Left ventricle myocardium inferior (tissue), 1 donor: ENCODE measurements around the gene SCN3A. TPM values are rescaled to one million over a fixed set of nuclear protein-coding genes. Genes with fewer than 3 reads are reported as not detected.

Source experiments
- DNase-seq: peaks from one replicate; pipeline ENCODE4 v3.0.0-alpha.2; 2020
- H3K27ac ChIP-seq: fragments of 200-600 bp; replicated peaks from 2 replicates; pipeline ENCODE4 v1.8.0; 2021
- H3K27me3 ChIP-seq: fragments of 200-600 bp; 2 replicates; pipeline ENCODE4 v1.8.0; 2021; ENCODE audit warnings: low read depth
- H3K36me3 ChIP-seq: fragments of 200-600 bp; 2 replicates; pipeline ENCODE4 v1.8.0; 2021
- H3K4me1 ChIP-seq: fragments of 200-600 bp; 2 replicates; pipeline ENCODE4 v1.8.0; 2021
- H3K4me3 ChIP-seq: fragments of 200-600 bp; 2 replicates; pipeline ENCODE4 v1.8.0; 2021; ENCODE audit warnings: mild to moderate bottlenecking, moderate library complexity
- H3K9me3 ChIP-seq: fragments of 200-600 bp; replicated peaks from 2 replicates; pipeline ENCODE4 v1.8.0; 2021
- CTCF ChIP-seq: fragments of 200-600 bp; IDR thresholded peaks from 2 replicates; pipeline ENCODE4 v1.8.0; 2021; ENCODE audit warnings: antibody characterized with exemption, mild to moderate bottlenecking, borderline replicate concordance
- intact Hi-C: fragments of 100-400 bp; cut with micrococcal nuclease; formaldehyde crosslinking; loops from one replicate; pipeline ENCODE4 v1.11.0; 2022
- total RNA-seq: library from RNA; stranded (reverse); fragmentation: NEBNext Ultra II Directional; extraction: Animal tissue kit (Norgen Biotek cat#: 25700); gene quantifications from one replicate; pipeline ENCODE4 v1.2.1, GENCODE V29; 2021
- donor health status: DM: no; HTN: yes; CAD: no; lungs with severe emphysema.

SCN3A gene
- total RNA-seq, 1 donor from 2014 or later: 0.99 TPM

DNA sequence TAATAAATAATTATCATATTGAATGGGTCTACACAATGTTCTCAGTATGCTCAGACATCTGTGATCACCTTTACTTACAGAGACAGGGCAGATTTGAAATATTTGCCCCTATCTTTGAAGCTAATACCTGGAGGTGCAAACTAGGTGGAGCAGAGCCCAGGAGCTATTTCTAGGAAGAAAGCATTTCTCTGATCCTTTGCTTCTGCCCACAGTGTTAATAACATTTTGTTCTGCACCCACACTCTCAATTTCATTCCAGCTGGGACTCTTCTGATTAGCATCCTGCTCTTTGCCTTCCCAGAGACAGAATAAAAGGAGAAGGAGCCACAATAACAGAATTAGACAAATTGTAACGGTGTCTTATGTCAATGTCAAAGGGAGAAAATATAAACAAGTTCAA lies 23.7 kb upstream of the SCN3A start:
- no peak for TF ChIP-seq CTCF
- no peak for DNase-seq
- Histone ChIP-seq H3K9me3 (no peaks in the 10 kb centered on the region), H3K27ac (no peak overlapping the region), H3K27me3 (peaks cover 5% of the 10 kb centered on the region), H3K36me3 (no peaks in the 10 kb centered on the region), H3K4me1 (no peaks in the 10 kb centered on the region), H3K4me3 (no peak overlapping the region)
- intact Hi-C loops: no loop called here

DNA sequence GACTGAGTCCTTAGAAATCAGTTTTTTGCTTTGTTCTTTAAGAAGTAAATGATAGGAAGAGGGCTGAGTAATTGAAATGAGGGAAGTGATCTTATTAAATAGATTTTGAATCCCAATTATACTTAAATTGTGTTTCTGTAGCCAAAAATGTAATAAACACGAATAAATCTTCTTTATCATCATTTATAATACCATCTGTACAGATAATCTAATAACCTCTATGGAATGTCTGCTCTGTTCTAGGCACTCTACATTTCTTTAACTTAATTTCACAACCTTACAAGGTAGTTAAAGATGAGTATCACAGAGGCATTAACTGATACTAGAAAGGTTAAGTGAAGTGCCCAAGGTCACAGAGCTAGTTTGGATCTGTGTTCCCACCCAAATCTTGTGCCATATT lies 21.1 kb upstream of the SCN3A start:
- H3K4me1 ChIP-seq: no peaks in the 10 kb centered on the region
- H3K9me3 ChIP-seq: no peaks in the 10 kb centered on the region
- no peak overlapping the region for H3K4me3 ChIP-seq
- DNase-seq: no peak
- H3K27me3 ChIP-seq: peaks cover 5% of the 10 kb centered on the region
- TF ChIP-seq CTCF: no peak
- intact Hi-C loops: no loop called here
- H3K27ac ChIP-seq: no peak overlapping the region
- H3K36me3 ChIP-seq: no peaks in the 10 kb centered on the region

- no peak for TF ChIP-seq CTCF
- Histone ChIP-seq H3K4me3 (no peak overlapping the region), H3K36me3 (no peaks in the 10 kb centered on the region), H3K27me3 (peaks cover 5% of the 10 kb centered on the region), H3K9me3 (no peaks in the 10 kb centered on the region), H3K27ac (no peak overlapping the region), H3K4me1 (no peaks in the 10 kb centered on the region)
- intact Hi-C loops: no loop called here
- DNase-seq: no peak
Measured at GRCh38 chr2:165219481-165219880, 15.6 kb upstream of the SCN3A start.

GRCh38 chr2:165214093-165214492 lies 10.2 kb upstream of the SCN3A start:
- Histone ChIP-seq H3K4me1 (no peaks in the 10 kb centered on the region), H3K27me3 (no peaks in the 10 kb centered on the region), H3K9me3 (no peaks in the 10 kb centered on the region), H3K4me3 (no peak overlapping the region), H3K27ac (no peak overlapping the region), H3K36me3 (no peaks in the 10 kb centered on the region)
- DNase-seq: no peak
- TF ChIP-seq CTCF: no peak
- intact Hi-C loops: no loop called here

DNA sequence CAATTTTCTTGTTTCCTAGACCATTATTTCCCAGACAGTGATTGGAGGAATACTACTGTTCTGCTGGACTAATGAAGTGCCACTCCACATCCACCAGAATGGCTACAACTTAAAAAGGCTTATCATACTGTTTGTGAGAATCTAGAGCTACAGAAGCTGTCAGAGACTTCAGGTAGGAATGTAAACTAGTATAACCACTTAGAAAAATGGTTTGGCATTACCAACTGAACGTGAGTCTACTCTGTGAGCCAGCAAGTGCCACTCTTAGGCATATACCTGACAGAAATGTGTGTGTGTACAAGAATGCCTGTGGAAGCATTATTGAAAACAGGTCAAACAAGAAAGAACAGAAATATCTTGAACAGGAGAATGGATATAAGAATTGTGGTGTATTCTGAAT lies 4.2 kb upstream of the SCN3A start:
- no peak for TF ChIP-seq CTCF
- Histone ChIP-seq H3K9me3 (no peaks in the 10 kb centered on the region), H3K27ac (no peak overlapping the region), H3K27me3 (no peaks in the 10 kb centered on the region), H3K4me3 (no peak overlapping the region), H3K4me1 (no peaks in the 10 kb centered on the region), H3K36me3 (no peaks in the 10 kb centered on the region)
- DNase-seq: no peak
- intact Hi-C loops: no loop called here

- TF ChIP-seq CTCF: no peak
- H3K4me1 ChIP-seq: no peaks in the 10 kb centered on the region
- DNase-seq: no peak
- H3K4me3 ChIP-seq: no peak overlapping the region
- intact Hi-C loops: no loop called here
- H3K9me3 ChIP-seq: no peaks in the 10 kb centered on the region
- no peak overlapping the region for H3K27ac ChIP-seq
- no peaks in the 10 kb centered on the region for H3K27me3 ChIP-seq
- no peaks in the 10 kb centered on the region for H3K36me3 ChIP-seq
Measured at GRCh38 chr2:165205865-165206264, 2.0 kb upstream of the SCN3A start.
